ENCODE results near the gene GAREM1.
"Not testable (repeated sequence)": the region's sequence is repeated elsewhere in the genome, so short reads cannot be mapped to it uniquely, and the experiment has no call there.

The GAREM1 gene

GRCh38 chr18:32321826-32322225, 148.9 kb downstream of the GAREM1 start:
- no peak for DNase-seq

- no peak for DNase-seq
Observed at GRCh38 chr18:32319084-32319483, 151.6 kb downstream of the GAREM1 start.

GRCh38 chr18:32318581-32318980, 152.1 kb downstream of the GAREM1 start:
- DNase-seq: peak; percentile 33

- peak; percentile 79 for DNase-seq
Observed at GRCh38 chr18:32317651-32318050, 153.0 kb downstream of the GAREM1 start.

- DNase-seq: peak; percentile 71
Observed at GRCh38 chr18:32315881-32316280, 154.8 kb downstream of the GAREM1 start.

GRCh38 chr18:32310774-32311173, 159.9 kb downstream of the GAREM1 start:
- no peak for DNase-seq

- DNase-seq: peak; percentile 24
Observed at GRCh38 chr18:32310101-32310500, 160.6 kb downstream of the GAREM1 start.

GRCh38 chr18:32308493-32309120, 162.1 kb downstream of the GAREM1 start:
- peak; percentile 77 for DNase-seq

- no peak for DNase-seq
Observed at GRCh38 chr18:32303400-32303799, 167.3 kb downstream of the GAREM1 start.

GRCh38 chr18:32302806-32303205, 167.9 kb downstream of the GAREM1 start:
- DNase-seq: no peak

GRCh38 chr18:32301976-32302743, 168.5 kb downstream of the GAREM1 start:
- DNase-seq: peak; percentile 90

GRCh38 chr18:32301361-32301760, 169.3 kb downstream of the GAREM1 start:
- DNase-seq: peak; percentile 28

- peak; percentile 63 for DNase-seq
Observed at GRCh38 chr18:32300914-32301313, 169.8 kb downstream of the GAREM1 start.

GRCh38 chr18:32299484-32299883, 171.2 kb downstream of the GAREM1 start:
- no peak for DNase-seq

- peak; percentile 43 for DNase-seq
Observed at GRCh38 chr18:32298171-32298667, 172.5 kb downstream of the GAREM1 start.

GRCh38 chr18:32297579-32298170, 173.0 kb downstream of the GAREM1 start:
- no peak for DNase-seq

GRCh38 chr18:32296851-32297250, 173.8 kb downstream of the GAREM1 start:
- no peak for DNase-seq

GRCh38 chr18:32295604-32296003, 175.1 kb downstream of the GAREM1 start:
- DNase-seq: no peak

- DNase-seq: no peak
Observed at GRCh38 chr18:32293107-32293506, 177.6 kb downstream of the GAREM1 start.

GRCh38 chr18:32291623-32292022, 179.1 kb downstream of the GAREM1 start:
- not testable (repeated sequence) for DNase-seq

- no peak for DNase-seq
Observed at GRCh38 chr18:32290810-32291209, 179.9 kb downstream of the GAREM1 start.

GRCh38 chr18:32289483-32290075, 181.1 kb downstream of the GAREM1 start:
- DNase-seq: peak; percentile 65

GRCh38 chr18:32287873-32288272, 182.8 kb downstream of the GAREM1 start:
- DNase-seq: no peak

Data from fibroblast of skin of right biceps (primary cell).